Measurements from ENCODE around the gene MICAL2.

Gene MICAL2

DNA sequence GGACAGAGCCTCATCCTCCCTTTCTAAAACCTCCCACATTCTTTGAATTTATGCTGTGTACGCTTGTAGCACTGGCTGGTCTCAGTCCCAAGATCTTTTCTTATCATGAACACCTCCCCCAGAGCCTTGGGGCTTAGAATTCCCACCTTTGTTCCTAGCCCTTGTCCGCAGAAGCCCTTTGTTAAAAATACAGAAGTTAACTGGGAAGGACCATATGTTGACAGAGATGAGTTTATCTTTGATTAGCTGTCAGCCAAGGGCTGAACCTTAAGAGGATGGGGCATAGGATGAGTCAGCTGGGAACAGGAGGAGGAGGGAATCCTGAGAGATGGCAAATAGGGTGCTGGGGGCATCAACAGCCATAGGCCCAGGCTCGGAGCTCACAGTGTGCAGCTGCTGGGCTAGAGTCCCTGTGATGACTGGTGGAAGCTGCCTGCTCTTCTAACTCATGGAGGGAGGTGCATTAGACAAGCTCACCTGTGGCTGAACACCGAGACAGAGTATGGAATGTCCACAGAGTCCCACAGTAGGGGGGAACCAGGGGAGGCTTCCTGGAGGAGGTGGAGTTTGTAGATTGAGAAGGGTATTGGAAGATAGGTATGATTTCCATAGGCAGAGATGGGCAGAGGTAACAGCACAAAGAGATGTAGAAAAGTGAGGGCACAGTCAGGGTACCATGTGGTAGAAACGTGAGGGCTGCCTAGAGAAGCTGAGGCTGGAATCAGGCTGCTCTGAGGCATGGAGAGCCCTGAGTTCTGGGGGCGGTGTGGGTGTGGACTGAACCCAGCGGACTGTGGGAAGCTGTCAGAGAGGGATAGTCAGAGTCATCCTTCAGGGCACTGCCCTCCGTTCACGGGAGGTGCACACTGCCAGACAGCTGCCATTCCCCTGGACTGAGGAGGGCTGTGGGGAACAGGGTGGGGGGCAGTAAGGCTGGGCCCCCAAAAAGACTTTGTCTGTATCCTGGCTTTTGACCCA, 9.9 kb downstream of the MICAL2 start:
- no peak for DNase-seq

DNA sequence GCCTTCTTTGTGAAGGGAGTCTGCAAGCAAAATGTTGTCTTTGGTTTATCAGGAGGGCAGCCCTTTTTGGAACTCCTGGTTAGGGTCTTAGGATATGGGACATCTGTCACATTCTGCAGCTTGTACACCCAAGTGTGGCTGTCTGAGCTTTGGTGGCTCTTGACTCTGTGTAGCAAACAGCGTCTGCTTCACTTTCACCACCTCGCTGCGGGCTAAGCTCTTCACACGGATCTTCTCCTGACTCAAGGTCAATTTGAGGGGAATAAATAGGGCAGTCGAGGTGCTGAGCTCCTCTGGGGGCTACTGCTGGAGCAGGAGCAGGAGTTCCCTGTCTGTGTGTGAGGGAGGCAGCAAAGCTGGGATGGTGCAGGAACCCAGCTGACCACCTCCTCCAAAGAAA, 10.6 kb downstream of the MICAL2 start:
- DNase-seq = no peak

DNA sequence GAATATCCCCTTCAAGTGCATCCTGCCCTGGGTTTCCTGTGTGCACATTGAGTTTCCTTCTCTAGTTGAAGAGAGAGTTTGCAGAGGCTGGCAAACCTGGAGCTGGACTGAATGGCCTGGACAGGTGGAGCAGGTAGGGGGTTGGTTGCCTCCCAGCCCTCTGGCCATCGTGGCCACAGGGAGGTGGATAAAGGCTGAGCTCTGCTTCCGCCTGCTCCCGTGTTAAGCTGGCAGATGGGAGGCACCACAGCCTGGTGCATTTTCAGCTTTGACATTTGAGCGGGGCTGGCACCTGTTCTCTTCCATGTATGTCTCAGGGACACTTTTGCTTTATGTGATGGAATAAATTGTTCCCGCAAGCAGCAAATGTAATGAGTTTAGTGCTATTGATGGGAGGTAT, 11.1 kb downstream of the MICAL2 start:
- DNase-seq = no peak

DNA sequence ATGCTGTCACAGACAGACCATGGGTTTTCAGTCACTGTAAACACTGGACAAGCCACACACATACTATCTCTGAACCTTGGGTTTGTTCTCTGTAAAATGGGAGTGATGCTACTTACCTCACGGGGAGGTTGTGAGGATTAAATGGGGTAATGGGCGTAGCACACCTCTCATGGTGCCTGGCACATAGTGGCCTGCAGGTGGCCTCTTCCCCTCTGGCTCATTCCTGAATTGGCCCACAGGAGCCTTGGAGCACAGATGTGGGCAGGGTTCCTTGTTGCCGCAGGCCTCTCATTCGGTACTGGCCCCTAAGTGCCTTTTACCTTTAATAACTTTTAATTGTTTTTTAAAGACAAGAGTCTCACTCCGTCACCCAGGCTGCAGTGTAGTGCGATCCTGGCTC, 11.7 kb downstream of the MICAL2 start:
- DNase-seq = no peak

DNA sequence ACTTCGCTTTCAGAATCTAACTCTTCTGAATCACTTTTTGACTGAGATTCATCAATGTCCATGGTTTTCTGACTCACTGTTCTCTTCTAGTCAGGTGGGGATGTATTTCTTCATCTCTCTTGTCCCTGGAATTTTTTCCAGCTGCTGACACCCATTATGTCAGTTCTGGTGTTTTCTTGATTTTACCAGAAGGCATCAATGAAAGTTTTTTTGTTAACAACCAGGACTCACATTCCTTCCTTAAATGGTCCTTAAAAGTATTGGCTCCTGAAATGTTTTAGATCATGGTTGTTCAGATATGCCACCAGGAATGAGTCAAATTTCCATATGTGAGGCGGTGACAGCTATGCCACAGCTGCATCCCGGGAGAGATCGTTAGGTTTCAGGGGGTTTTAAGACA, 12.9 kb downstream of the MICAL2 start:
- no peak for DNase-seq

DNA sequence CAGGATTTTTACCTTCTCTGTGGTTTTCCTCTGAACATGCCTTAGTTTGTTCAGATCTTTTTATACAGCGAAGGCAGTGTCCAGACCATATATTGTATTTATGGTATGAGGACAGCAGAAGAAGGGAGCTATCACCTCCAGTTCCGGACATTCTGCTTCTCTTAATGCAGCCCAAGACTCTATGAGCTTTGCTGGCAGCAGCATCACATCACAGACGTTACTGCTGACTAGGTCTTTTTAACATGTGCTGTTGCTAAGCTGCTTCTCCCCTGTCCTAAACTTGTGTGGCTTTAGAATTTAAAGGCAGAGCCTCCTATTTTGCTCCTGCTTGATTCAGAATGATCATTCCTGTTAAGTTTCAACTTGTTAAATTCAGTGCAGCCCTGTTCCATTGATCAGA, 13.4 kb downstream of the MICAL2 start:
- DNase-seq = no peak

DNA sequence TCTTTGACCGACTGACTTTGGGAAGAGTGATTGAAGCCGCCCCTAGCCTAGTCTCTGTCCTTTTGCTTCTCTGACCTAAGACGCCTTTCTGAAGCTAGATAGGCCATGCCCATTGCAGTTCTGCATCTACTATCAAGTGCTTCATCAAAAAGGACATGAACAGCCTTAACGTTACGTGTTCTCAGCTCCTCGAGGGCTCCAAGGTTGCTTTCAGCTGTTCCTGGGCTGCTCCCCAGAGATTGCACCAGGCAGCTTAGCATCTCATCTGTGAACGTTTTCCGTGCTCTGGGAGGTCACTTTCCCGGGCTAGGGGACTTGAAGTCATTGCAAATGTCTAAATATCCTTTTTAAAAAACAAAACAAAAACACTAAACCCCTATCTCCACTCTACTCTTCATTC, 13.9 kb downstream of the MICAL2 start:
- no peak for DNase-seq

DNA sequence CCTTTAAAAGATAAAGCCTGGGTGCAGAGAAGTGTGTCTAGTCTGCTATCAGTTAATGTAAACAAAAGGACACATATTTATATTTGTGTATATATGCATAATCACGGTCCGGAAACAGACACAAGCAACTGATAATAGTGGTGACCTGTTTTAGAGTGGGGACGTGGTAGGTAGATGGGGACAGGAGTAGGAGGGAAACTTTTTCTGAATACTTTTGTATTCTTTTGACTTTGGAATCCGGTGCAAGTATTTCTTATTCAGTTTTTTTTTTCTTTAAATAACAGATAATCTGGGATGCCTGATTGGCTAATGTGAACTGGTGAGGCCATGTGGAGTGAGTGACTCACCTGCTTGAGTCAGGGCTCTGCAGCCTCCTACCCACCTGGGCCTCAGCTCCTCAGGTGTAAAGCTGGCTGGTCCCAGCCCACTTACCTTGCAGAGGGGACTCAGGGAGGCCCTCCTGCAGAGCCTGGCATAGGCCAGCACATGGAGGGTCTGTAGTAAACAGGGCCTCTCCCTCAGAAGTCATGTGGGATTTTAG, 15.3 kb downstream of the MICAL2 start:
- no peak for DNase-seq

DNA sequence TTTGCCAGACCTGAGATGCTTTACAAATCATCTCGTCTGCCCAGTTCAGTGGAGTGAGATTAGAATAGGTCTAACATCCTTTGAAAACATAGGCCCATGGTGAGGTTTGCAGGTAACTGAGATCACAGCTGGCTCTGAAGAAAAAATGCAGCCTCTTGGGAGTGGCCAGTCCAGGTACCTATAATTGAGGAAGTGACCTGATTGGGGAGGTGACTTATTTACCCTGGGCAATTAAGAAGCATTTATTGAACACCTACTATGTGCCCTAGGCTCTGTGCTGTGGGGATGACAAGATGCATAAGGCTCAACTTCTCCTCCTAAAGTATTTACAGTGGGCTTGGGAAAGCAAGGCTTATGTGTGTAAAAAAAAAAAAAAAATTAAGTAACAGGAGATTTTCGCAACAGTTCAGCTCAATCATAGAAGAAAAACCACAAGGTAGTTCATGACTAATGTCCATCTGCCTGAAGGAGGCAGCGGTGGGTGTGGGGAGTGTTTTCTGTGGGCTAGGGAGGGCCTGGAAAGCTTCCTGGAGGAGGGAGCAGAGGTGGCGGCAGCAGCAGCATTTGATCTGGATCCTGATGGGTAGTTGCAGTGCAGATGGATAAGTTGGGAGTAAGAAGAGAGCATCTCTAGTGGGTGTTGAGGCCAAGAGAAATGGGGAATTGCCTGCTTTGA, 16.1 kb downstream of the MICAL2 start:
- no peak for DNase-seq

DNA sequence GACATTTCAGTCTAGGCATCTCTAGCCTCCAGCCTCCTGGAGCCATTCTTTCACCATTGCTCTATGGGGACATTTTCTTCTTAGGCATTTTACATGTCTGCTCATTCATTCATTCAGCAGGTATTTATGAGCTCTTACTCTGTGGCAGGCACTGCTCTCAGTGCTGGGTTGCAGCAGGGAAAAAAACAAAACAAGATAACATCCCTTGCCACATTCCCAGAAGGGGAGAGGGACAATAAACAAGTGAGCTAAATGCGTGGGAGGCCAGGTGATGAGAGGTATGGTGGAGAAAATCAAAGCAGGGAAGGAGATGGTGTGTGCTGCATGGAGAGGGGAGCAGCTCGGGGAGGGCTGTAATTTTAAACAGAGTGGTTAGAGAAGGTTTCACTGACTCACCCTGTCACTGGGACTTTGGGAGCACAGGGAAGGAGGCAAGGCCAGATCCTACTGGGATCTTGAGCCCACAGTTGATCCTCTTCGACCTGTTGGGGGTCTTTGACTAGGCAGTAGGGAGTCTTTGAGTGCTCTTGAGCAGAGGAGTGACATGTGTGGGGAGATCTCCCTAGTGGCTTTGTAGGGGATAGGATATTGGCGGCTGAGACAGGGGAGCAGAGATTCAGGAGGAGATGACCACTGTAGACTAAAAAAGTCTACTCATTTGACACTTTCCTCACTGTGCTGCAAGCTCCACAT, 17.0 kb downstream of the MICAL2 start:
- no peak for DNase-seq

DNA sequence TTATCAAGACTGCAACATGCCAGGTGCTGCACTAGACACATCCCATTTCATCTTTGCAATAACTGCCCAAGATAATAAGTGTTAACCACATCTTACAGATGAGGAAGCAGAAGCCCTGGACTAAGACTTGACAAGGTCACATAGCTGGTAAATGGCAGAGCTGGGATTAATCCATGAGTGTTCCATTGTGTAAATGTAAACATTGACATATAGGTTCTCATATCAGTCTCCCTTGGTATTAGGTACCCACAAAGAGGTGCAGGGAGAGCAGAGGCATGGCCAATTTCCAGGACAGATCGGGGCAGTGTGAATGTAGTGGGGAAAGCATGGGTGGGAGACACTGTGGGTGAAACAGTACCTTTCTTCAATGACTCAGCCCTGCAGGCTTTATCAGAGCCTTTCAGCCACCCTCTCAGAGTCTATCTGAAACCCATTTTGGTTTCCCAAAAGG, 17.9 kb downstream of the MICAL2 start:
- no peak for DNase-seq

DNA sequence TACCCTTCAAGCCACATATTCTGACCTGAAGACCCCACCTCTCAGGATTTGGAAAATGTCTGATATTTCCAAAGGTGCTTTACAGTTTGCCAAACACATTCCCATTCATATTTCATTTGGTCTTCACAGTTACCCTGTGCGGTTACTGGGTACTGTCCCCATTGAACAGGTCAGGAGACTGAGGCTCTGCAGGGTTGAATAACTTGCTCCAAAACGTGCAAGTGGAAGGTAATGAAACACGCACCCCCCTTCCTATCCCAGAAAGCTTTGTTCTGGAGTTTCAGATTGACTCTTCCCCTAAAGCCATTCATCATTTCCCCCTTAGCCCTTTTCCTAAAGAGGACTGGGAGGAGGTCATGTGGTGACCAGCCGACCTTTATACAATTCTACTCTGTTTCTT, 18.8 kb downstream of the MICAL2 start:
- no peak for DNase-seq

DNA sequence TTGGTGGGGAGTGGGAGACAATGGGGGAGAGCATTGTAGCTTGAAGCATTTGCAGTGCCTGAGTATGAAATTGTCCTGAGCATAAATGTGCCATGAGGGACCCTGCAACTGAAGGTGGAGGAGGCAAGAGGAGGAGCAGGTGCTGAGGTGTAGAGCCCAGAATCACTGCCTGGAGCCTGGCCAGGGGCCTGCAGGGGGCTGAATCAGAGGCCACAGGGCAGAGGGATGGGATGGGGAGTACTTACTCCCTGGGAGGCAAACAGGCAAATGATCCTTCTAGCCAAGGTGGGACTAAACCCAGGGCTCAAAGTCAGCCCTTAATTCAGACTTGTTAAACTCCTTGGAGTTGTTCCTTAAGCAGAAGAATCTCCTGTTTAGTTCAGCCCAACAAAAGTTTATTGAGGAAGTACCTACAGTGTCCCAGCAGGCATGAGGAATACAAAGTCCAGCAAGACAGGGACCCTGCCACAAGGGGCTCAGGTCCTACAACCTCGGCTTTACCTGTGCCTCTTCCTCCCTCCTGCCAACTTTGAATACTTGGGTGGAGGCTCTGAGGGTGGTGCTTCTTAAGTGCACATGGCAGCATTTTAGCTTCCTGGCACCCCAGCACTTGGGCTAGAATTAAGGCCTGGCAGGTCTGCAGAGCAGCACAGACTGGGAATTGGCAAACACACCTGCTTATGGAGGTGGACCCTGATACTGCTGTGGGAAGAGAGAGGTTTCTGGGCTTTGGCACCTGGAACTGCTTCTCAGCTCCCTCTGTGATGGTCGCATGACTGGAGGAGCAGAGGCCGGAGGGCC, 20.0 kb downstream of the MICAL2 start:
- DNase-seq = no peak

DNA sequence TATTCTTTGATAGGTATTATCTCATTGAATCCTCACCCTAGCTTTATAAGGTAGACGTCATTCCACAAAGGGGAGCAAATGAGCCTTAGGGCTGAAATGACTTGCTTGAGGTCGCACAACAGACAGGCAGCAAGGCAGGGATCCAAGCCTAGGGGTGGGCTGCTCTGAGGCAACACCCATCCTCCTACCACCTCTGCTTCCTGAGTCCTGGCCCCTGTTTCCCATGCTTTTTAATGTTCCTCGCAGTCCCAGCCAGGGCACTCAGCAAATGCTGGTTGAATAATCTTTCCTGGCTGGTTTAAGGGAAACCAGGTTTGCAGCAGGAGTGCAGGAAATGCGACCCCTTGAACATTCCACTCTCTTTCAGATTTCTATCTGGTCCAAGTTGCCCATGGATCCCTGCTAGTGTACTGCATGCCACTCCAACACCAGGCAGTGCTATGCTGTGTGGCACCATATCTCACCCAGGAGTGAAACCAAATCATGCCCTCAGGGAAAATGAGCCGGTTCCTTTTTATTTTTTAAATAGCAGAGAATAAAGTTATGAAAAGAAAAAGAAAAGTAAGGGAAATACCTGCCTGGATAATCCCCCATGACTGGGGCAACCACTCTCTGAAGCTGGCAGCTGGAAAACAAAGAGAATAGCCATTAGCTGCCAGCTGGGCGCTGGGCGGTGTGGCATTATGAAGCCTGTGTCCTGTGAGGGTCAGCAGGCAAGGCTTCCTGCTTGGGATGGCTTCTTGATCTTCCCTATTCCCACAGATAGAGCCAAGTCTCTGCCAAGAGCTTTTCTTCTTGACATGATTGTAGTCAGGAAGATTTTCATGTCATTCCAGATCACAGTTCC, 21.8 kb downstream of the MICAL2 start:
- DNase-seq = no peak

DNA sequence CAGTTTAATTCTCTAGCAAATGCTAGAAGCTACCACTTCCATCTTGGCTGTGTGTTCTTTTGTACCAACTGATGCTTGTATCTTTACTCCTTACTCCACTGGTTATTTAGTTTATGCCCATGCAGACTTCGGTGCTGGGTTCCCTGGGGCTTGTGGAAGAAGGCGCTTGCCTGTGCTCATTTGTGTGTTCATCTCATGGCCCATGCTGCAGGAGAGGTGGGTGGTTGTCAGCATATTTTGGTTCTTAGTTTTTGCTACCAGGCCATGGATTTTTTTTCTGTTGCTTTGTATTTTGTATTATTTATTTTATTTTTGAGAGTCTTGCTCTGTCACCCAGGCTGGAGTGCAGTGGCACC, 22.4 kb downstream of the MICAL2 start:
- no peak for DNase-seq

DNA sequence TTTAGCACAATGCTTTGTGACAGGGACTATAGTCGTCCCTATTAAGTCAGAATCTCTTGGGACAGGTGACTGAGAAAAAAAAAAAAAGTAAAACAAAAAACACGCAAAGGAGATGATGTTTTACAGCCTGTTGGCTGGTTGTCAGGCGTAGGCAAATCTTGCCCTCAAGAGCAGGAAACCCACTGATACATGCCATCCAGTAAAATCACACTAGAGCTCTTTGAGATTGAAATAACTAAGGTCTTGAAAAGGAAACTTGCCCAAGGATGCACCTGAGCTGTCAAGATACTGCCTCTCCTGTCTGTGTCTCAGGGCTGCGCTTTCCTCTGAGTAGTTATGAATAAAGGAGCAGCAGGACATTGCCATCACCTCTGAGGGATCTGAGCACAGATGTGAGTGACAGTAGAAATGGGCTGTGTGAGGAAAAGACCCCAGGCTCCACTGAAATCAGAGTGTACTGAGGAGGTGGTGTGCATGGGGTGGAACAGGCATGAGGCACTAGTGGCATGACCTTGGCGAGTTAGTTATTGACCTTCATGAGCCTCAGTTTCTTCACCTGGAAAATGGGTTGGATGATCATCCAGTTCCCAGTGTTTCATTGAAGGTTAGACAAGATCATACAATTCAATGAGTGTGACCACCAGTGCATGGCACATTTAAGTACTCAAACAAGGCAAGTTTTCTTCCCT, 23.3 kb downstream of the MICAL2 start:
- DNase-seq = no peak

DNA sequence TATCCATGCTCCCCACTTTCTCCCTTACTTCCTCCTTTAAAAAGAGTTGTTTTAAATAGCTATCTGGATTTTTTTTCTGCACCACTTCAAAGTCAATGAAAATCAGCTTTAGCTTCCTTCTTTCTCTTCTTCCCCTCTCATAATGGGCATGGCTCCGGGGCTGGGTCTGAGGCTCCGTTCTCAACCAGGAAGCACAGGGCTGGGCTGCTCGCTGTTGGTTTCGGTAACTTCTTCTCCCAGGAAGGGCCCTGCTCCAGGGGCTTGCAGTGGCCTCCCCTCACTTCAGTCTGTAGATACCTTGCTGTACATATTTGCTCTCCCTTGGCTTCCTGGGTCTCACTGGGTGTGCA, 23.8 kb downstream of the MICAL2 start:
- no peak for DNase-seq

DNA sequence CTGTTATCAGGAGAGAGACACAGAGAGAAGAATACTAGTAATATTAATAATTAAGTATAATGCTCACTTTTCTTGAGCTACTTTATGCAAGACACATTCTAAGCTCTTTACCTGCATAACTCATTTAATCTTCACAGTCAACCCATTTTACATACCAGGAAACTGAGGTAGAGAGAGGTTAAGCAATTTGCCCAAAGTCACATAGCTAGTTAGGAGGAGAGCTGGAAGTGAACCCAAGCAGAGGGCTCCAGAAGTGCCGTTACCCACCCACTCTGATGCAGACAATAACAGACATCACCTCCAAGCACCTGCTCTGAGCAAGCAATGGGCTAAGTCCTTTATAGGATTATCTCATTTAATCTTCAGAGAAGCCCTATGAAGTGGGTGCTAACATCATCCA, 24.8 kb downstream of the MICAL2 start:
- no peak for DNase-seq

DNA sequence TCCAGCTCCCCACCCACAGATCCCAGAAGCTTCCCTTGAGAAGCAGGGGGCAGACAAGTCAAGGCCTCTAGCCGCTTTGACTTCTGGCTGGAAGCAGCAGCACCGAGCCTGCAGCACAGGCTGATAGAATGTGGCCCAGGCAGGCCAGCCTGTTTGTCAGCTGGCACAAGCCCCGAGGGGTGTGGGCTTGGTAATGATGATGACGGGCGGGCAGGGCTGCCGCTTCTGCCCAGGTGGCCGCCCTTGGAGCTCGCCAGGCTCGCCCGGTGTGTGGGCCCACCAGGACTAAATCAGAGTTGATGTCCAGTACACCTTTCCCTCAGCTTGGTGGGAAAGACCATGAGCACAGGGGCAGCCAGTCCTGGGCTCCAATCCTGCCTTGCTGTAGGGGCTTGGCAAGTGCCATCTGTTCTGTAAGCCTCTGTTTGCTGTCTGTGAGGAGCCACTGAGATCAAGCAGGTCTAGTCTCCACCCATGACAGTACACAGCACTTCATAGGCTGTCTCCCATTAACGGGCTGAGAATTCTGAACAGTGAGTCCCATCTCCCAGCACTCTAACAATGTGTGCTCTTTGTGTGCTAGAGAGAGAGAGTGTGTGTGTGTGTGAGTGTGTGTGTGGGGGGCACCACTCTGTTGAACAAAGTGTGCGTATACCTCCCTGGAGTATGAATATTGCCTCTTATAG, 26.8 kb downstream of the MICAL2 start:
- DNase-seq = no peak

DNA sequence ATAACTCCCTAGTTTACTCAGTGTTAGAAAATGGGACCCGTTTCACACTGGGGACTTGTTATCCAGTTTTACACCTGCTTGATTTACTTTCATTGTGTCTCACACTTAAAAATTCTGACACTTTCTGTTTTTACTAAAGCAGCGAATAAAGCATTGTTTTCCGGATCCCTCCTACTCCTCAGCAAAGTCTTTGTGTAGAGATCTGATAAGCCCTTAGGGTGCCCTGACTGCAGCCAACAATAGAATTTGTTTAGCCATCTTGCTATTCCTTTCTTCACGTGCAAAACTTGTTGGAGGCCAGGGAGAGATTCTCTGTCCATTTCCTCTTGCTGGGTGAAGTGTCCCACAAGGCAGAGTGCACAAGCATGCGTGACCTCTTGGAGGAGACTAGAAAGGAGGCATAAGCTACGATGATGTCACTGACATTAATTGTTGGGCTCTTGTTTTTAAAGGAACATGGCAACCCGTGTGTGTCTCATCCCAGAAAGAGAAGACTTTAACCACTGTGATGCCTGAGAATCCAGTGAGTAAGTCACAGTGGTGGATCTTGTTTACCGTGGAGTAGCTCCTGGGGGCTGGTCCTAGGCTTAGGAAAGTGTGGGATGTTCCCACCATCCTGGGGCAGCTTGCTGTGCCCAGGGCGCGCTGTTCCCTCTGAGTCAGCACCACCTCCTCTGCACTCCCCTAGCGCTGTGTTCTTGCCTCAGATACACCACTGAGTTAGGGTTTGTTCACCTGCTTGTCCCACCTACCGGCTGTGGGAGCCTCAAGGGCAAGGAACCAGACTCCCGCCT, 27.7 kb downstream of the MICAL2 start:
- no peak for DNase-seq
